Panc1 (cell line): ENCODE results near the gene ROBO2.
A peak's percentile ranks its signal among the peaks of the same experiment; 100 is the strongest.

Experiments
- POLR2AphosphoS5 ChIP-seq: IDR thresholded peaks from 2 replicates; pipeline ENCODE4 v1.6.1; 2012; ENCODE audit warnings: mild to moderate bottlenecking, low read depth, low read length, moderate library complexity
- SIN3A ChIP-seq: IDR thresholded peaks from 2 replicates; pipeline ENCODE4 v1.6.1; 2012; ENCODE audit warnings: low read depth, mild to moderate bottlenecking, low read length, moderate library complexity, borderline replicate concordance; ENCODE audit not compliant: insufficient read depth
- TCF7L2 ChIP-seq: IDR thresholded peaks from 2 replicates; pipeline ENCODE4 v1.6.1; 2011; ENCODE audit warnings: mild to moderate bottlenecking, low read depth, low read length, inconsistent platforms
- TF ChIP-seq, protein P1 (sequence below): fragments of 450-650 bp; IDR thresholded peaks from 2 replicates; pipeline ENCODE4 v1.5.1; 2017; ENCODE audit warnings: mild to moderate bottlenecking
- TF ChIP-seq, protein P2 (sequence below), 2 experiments: IDR thresholded peaks; 2 replicates each; pipeline ENCODE4 v1.6.1; 2011 to 2012; ENCODE audit warnings: low read depth in 2 of 2, control low read depth in 1 of 2, low read length in 1 of 2, mild to moderate bottlenecking in 1 of 2, moderate library complexity in 1 of 2; ENCODE audit not compliant: insufficient read depth in 1 of 2

DNA sequence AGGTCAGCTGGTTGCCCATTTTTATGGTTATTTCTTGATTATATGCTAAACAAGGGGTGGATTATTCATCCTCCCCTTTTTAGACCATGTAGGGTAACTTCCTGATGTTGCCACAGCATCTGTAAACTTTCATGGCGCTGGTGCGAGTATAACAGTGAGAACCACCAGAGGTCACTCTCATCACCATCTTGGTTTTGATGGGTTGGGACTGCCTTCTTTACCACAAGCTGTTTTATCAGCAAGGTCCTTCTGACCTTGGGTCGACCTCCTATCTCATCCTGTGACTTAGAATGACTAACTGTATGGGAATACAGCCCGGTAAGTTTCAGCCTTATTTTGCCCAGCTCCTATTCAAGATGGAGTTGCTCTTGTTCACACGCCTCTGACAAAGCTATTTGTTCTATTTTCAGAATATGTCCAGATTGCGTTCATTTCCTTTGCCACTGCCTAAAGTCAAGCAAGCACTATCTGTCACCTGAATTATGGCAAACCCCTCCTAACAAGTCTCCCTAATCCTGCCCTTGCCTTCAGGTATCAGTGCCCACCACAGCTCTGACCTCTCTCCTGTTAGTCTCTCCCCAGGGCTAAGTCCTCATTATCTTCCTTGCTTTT lies 308.5 kb downstream of the ROBO2 start:
- TF ChIP-seq, protein P1, sequence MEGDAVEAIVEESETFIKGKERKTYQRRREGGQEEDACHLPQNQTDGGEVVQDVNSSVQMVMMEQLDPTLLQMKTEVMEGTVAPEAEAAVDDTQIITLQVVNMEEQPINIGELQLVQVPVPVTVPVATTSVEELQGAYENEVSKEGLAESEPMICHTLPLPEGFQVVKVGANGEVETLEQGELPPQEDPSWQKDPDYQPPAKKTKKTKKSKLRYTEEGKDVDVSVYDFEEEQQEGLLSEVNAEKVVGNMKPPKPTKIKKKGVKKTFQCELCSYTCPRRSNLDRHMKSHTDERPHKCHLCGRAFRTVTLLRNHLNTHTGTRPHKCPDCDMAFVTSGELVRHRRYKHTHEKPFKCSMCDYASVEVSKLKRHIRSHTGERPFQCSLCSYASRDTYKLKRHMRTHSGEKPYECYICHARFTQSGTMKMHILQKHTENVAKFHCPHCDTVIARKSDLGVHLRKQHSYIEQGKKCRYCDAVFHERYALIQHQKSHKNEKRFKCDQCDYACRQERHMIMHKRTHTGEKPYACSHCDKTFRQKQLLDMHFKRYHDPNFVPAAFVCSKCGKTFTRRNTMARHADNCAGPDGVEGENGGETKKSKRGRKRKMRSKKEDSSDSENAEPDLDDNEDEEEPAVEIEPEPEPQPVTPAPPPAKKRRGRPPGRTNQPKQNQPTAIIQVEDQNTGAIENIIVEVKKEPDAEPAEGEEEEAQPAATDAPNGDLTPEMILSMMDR, result peak; percentile 48
- TF ChIP-seq POLR2AphosphoS5, result no peak
- TF ChIP-seq SIN3A, result no peak
- TF ChIP-seq, protein P2, sequence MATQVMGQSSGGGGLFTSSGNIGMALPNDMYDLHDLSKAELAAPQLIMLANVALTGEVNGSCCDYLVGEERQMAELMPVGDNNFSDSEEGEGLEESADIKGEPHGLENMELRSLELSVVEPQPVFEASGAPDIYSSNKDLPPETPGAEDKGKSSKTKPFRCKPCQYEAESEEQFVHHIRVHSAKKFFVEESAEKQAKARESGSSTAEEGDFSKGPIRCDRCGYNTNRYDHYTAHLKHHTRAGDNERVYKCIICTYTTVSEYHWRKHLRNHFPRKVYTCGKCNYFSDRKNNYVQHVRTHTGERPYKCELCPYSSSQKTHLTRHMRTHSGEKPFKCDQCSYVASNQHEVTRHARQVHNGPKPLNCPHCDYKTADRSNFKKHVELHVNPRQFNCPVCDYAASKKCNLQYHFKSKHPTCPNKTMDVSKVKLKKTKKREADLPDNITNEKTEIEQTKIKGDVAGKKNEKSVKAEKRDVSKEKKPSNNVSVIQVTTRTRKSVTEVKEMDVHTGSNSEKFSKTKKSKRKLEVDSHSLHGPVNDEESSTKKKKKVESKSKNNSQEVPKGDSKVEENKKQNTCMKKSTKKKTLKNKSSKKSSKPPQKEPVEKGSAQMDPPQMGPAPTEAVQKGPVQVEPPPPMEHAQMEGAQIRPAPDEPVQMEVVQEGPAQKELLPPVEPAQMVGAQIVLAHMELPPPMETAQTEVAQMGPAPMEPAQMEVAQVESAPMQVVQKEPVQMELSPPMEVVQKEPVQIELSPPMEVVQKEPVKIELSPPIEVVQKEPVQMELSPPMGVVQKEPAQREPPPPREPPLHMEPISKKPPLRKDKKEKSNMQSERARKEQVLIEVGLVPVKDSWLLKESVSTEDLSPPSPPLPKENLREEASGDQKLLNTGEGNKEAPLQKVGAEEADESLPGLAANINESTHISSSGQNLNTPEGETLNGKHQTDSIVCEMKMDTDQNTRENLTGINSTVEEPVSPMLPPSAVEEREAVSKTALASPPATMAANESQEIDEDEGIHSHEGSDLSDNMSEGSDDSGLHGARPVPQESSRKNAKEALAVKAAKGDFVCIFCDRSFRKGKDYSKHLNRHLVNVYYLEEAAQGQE (IDR thresholded peaks at IDR 0.05; ENCODE audit: insufficient read depth in 1 of 2, low read depth in 2 of 2, low read length in 1 of 2), result no peak
- no peak for TF ChIP-seq TCF7L2
